Measurements from ENCODE around the gene C10orf143. TPM values are rescaled to one million over a fixed set of nuclear protein-coding genes. Genes with fewer than 3 reads are reported as not detected.
"Not testable (repeated sequence)": the region's sequence is repeated elsewhere in the genome, so short reads cannot be mapped to it uniquely, and the experiment has no call there.

The C10orf143 gene
- total RNA-seq, 2 donors from 2014 or later = 1.5 to 1.9 TPM

GRCh38 chr10:130025811-130026485 lies 84.7 kb downstream of the C10orf143 start:
- H3K9me3 Mint-ChIP-seq = no peaks in the 10 kb centered on the region
- no peaks in the 10 kb centered on the region for H3K36me3 Mint-ChIP-seq (ENCODE audit: low read depth)
- H3K4me3 Mint-ChIP-seq = no peak overlapping the region
- no peak overlapping the region for H3K9ac ChIP-seq (ENCODE audit: extremely low read depth, low read length, poor library complexity, severe bottlenecking)
- H3K27me3 ChIP-seq (ENCODE audit: control insufficient read depth, insufficient read depth, low read length, poor library complexity, severe bottlenecking) = no peaks in the 10 kb centered on the region
- H3K4me1 Mint-ChIP-seq = no peaks in the 10 kb centered on the region
- H3K36me3 ChIP-seq (ENCODE audit: control insufficient read depth, insufficient read depth, low read length) = no peaks in the 10 kb centered on the region
- H3K4me3 ChIP-seq (ENCODE audit: low read length) = no peak overlapping the region
- no peaks in the 10 kb centered on the region for H3K27me3 Mint-ChIP-seq (ENCODE audit: insufficient read depth)
- H3K27ac ChIP-seq (ENCODE audit: low read depth, low read length) = no peak overlapping the region
- H3K9me3 ChIP-seq (ENCODE audit: control insufficient read depth, low read length) = no peaks in the 10 kb centered on the region
- TF ChIP-seq CTCF (conservative IDR thresholded peaks at IDR 0.05) = no peak
- WGBS, 2 experiments (ENCODE audit: insufficient coverage in 1 of 2, insufficient read length in 1 of 2) = 89 to 92% methylated on average over 17 to 18 of the region's 18 CpGs
- no peaks in the 10 kb centered on the region for H3K4me1 ChIP-seq (ENCODE audit: control insufficient read depth, insufficient read depth, low read length)
- DNase-seq = no peak
- H3K27ac Mint-ChIP-seq = no peak overlapping the region

GRCh38 chr10:130025326-130025725 lies 85.3 kb downstream of the C10orf143 start:
- Histone ChIP-seq H3K27me3 (ENCODE audit: control insufficient read depth, insufficient read depth, low read length, poor library complexity, severe bottlenecking) (no peaks in the 10 kb centered on the region), H3K4me3 (ENCODE audit: low read length) (no peak overlapping the region), H3K36me3 (ENCODE audit: control insufficient read depth, insufficient read depth, low read length) (no peaks in the 10 kb centered on the region), H3K9me3 (ENCODE audit: control insufficient read depth, low read length) (no peaks in the 10 kb centered on the region), H3K27ac (ENCODE audit: low read depth, low read length) (no peak overlapping the region), H3K4me1 (ENCODE audit: control insufficient read depth, insufficient read depth, low read length) (no peaks in the 10 kb centered on the region), H3K9ac (ENCODE audit: extremely low read depth, low read length, poor library complexity, severe bottlenecking) (no peak overlapping the region)
- H3K4me3 Mint-ChIP-seq = no peak overlapping the region
- no peaks in the 10 kb centered on the region for H3K36me3 Mint-ChIP-seq (ENCODE audit: low read depth)
- no peaks in the 10 kb centered on the region for H3K4me1 Mint-ChIP-seq
- H3K27ac Mint-ChIP-seq = no peak overlapping the region
- H3K27me3 Mint-ChIP-seq (ENCODE audit: insufficient read depth) = no peaks in the 10 kb centered on the region
- TF ChIP-seq CTCF (conservative IDR thresholded peaks at IDR 0.05) = no peak
- no peak for DNase-seq
- WGBS, 2 experiments (ENCODE audit: insufficient coverage in 1 of 2, insufficient read length in 1 of 2) = 78 to 91% methylated on average over 1 of the region's 1 CpG
- no peaks in the 10 kb centered on the region for H3K9me3 Mint-ChIP-seq

- no peaks in the 10 kb centered on the region for H3K36me3 Mint-ChIP-seq (ENCODE audit: low read depth)
- Histone ChIP-seq H3K4me3 (ENCODE audit: low read length) (no peak overlapping the region), H3K9ac (ENCODE audit: extremely low read depth, low read length, poor library complexity, severe bottlenecking) (no peak overlapping the region), H3K9me3 (ENCODE audit: control insufficient read depth, low read length) (no peaks in the 10 kb centered on the region), H3K27me3 (ENCODE audit: control insufficient read depth, insufficient read depth, low read length, poor library complexity, severe bottlenecking) (no peaks in the 10 kb centered on the region), H3K4me1 (ENCODE audit: control insufficient read depth, insufficient read depth, low read length) (no peaks in the 10 kb centered on the region), H3K36me3 (ENCODE audit: control insufficient read depth, insufficient read depth, low read length) (no peaks in the 10 kb centered on the region), H3K27ac (ENCODE audit: low read depth, low read length) (no peak overlapping the region)
- no peak for TF ChIP-seq CTCF (conservative IDR thresholded peaks at IDR 0.05)
- H3K9me3 Mint-ChIP-seq = no peaks in the 10 kb centered on the region
- no peak overlapping the region for H3K4me3 Mint-ChIP-seq
- no peaks in the 10 kb centered on the region for H3K4me1 Mint-ChIP-seq
- no peak overlapping the region for H3K27ac Mint-ChIP-seq
- no peaks in the 10 kb centered on the region for H3K27me3 Mint-ChIP-seq (ENCODE audit: insufficient read depth)
- WGBS, 2 experiments (ENCODE audit: insufficient coverage in 1 of 2, insufficient read length in 1 of 2) = 92 to 95% methylated on average over 8 to 12 of the region's 12 CpGs
- no peak for DNase-seq
Observed at GRCh38 chr10:130024779-130025325, 85.8 kb downstream of the C10orf143 start.

- not testable (repeated sequence) for H3K4me1 ChIP-seq (ENCODE audit: control insufficient read depth, insufficient read depth, low read length); H3K9me3 ChIP-seq (ENCODE audit: control insufficient read depth, low read length); H3K4me3 ChIP-seq (ENCODE audit: low read length); H3K27ac ChIP-seq (ENCODE audit: low read depth, low read length); H3K27me3 Mint-ChIP-seq (ENCODE audit: insufficient read depth); H3K27me3 ChIP-seq (ENCODE audit: control insufficient read depth, insufficient read depth, low read length, poor library complexity, severe bottlenecking); H3K9ac ChIP-seq (ENCODE audit: extremely low read depth, low read length, poor library complexity, severe bottlenecking); H3K36me3 ChIP-seq (ENCODE audit: control insufficient read depth, insufficient read depth, low read length); H3K27ac Mint-ChIP-seq; H3K4me3 Mint-ChIP-seq; H3K9me3 Mint-ChIP-seq; H3K4me1 Mint-ChIP-seq; H3K36me3 Mint-ChIP-seq (ENCODE audit: low read depth); DNase-seq
- 93 to 94% methylated on average over 3 to 8 of the region's 8 CpGs for WGBS, 2 experiments (ENCODE audit: insufficient coverage in 1 of 2, insufficient read length in 1 of 2)
Observed at GRCh38 chr10:130024326-130024725, 86.3 kb downstream of the C10orf143 start.
